Activated CD8-positive, alpha-beta memory T cell treated with anti-CD3 and anti-CD28 coated beads for 4 hours (primary cell): ENCODE results near the gene DLGAP4.

Source experiments
- DNase-seq, 2 donors: peaks; one replicate each; pipeline ENCODE4 v3.0.0-alpha.2; 2020; ENCODE audit warnings: low read depth in 2 of 2

Gene DLGAP4

GRCh38 chr20:36305602-36306551, at the start of gene DLGAP4:
TSS of gene DLGAP4 (plus strand) at chr20:36306339. CDS start at chr20:36431718, 125,379 bp downstream.
- no peak for DNase-seq

GRCh38 chr20:36259177-36260061, 46.7 kb upstream of the DLGAP4 start:
- no peak for DNase-seq

GRCh38 chr20:36260316-36260715, 45.8 kb upstream of the DLGAP4 start:
- no peak for DNase-seq

GRCh38 chr20:36261389-36262105, 44.6 kb upstream of the DLGAP4 start:
- no peak for DNase-seq

GRCh38 chr20:36262440-36262839, 43.7 kb upstream of the DLGAP4 start:
- no peak for DNase-seq

- DNase-seq = no peak
These were observed 41.5 kb upstream of the DLGAP4 start for GRCh38 chr20:36264426-36265246.

- DNase-seq = no peak
These were observed 40.0 kb upstream of the DLGAP4 start for GRCh38 chr20:36266189-36266588.

GRCh38 chr20:36267605-36268381, 38.3 kb upstream of the DLGAP4 start:
- no peak for DNase-seq

GRCh38 chr20:36268440-36269342, 37.4 kb upstream of the DLGAP4 start:
- DNase-seq = no peak

- no peak for DNase-seq
These were observed 36.6 kb upstream of the DLGAP4 start for GRCh38 chr20:36269507-36269906.

- no peak for DNase-seq
These were observed 35.1 kb upstream of the DLGAP4 start for GRCh38 chr20:36270744-36271638.

GRCh38 chr20:36271639-36272546, 34.2 kb upstream of the DLGAP4 start:
- no peak for DNase-seq

- DNase-seq = no peak
These were observed 33.5 kb upstream of the DLGAP4 start for GRCh38 chr20:36272547-36273220.

- no peak for DNase-seq
These were observed 32.5 kb upstream of the DLGAP4 start for GRCh38 chr20:36273414-36274180.

GRCh38 chr20:36274181-36274841, 31.8 kb upstream of the DLGAP4 start:
- no peak for DNase-seq
